ENCODE measurements around the gene PGAP6.

PGAP6 gene

GRCh38 chr16:410516-411178, 28.9 kb upstream of the PGAP6 start:
- no peak for TF ChIP-seq GATA3 (IDR thresholded peaks at IDR 0.05; ENCODE audit: low read depth, low read length)
- TF ChIP-seq GATA2 (IDR thresholded peaks at IDR 0.05; ENCODE audit: low read depth, low read length): no peak

- TF ChIP-seq GATA2 (IDR thresholded peaks at IDR 0.05; ENCODE audit: low read depth, low read length) (no peak), GATA3 (IDR thresholded peaks at IDR 0.05; ENCODE audit: low read depth, low read length) (no peak)
Measured at GRCh38 chr16:407253-407652, 25.5 kb upstream of the PGAP6 start.

- TF ChIP-seq GATA2 (IDR thresholded peaks at IDR 0.05; ENCODE audit: low read depth, low read length) (no peak), GATA3 (IDR thresholded peaks at IDR 0.05; ENCODE audit: low read depth, low read length) (no peak)
Measured at GRCh38 chr16:405548-406506, 24.0 kb upstream of the PGAP6 start.

DNA sequence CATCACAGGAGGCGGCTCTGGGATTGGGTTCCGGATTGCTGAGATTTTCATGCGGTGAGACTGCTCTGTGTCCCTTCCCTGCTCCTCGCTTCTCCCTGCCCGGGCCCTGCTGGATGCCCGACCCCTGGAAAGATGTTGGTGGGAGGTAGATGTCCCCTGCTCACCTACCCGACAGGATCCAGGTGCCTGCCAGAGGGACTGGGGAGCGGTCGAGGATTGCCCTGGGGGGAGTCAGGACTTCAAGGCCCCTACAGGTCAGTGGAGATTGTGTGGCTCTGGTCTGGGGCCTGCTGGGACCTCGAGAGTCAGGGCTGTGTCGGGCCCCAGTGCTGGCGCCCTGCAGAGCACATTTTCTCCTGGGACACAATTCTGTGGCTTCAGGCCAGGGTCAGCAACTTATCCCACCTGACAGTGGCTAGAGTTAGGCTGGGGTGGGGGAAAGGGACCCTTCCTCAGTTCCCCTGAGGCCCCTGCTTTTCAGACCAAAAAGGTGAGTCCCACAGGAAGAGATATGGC, 23.3 kb upstream of the PGAP6 start:
- no peak for TF ChIP-seq GATA2 (IDR thresholded peaks at IDR 0.05; ENCODE audit: low read depth, low read length)

- TF ChIP-seq GATA2 (IDR thresholded peaks at IDR 0.05; ENCODE audit: low read depth, low read length) (no peak), GATA3 (IDR thresholded peaks at IDR 0.05; ENCODE audit: low read depth, low read length) (no peak)
Measured at GRCh38 chr16:401468-402348, 19.9 kb upstream of the PGAP6 start, which contains the start of gene DECR2. Gene DECR2 (plus strand): TSS chr16:401885. CDS start chr16:401964, 79 bp downstream.

DNA sequence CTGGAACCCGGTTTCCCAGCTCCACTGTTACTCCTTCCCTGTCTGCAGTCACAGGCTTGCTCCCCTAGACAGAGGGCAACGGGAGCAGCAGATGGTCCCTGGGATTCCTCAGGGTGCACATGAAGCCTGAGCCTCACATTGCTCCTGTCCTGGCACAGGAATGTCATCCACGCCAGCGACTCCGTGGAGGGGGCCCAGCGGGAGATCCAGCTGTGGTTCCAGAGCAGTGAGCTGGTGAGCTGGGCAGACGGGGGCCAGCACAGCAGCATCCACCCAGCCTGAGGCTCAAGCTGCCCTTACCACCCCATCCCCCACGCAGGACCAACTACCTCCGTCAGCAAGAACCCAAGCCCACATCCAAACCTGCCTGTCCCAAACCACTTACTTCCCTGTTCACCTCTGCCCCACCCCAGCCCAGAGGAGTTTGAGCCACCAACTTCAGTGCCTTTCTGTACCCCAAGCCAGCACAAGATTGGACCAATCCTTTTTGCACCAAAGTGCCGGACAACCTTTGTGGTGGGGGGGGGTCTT, 18.3 kb upstream of the PGAP6 start:
- no peak for TF ChIP-seq GATA2 (IDR thresholded peaks at IDR 0.05; ENCODE audit: low read depth, low read length)
- no peak for TF ChIP-seq GATA3 (IDR thresholded peaks at IDR 0.05; ENCODE audit: low read depth, low read length)

DNA sequence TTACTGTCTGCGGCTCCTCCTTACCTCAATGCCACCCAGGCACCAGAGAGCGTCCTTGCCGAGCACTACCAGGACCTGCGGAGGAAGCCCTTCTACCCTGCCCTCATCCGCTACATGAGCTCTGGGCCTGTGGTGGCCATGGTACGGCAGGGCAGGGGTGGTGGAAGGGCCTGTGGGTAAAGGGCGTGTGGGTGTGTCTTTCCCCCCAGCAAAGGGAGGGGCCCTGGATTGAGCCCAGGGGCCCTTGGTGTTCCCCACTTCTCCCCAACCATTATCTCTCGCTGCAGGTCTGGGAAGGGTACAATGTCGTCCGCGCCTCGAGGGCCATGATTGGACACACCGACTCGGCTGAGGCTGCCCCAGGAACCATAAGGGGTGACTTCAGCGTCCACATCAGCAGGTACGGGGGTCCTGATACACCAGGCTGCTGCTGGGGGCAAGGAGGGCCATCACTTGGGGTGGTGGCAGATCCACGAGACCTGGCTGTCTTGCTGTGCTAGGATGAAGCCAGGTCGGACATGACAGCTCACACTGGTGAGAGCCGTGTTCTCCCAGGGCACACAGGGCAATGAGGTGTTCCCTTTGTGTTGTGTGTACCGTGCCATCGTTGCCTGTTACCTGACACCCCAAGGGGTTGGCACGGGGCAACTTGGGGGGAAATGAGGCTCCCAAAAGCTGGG, 17.7 kb upstream of the PGAP6 start:
- TF ChIP-seq GATA3 (IDR thresholded peaks at IDR 0.05; ENCODE audit: low read depth, low read length): no peak
- no peak for TF ChIP-seq GATA2 (IDR thresholded peaks at IDR 0.05; ENCODE audit: low read depth, low read length)

DNA sequence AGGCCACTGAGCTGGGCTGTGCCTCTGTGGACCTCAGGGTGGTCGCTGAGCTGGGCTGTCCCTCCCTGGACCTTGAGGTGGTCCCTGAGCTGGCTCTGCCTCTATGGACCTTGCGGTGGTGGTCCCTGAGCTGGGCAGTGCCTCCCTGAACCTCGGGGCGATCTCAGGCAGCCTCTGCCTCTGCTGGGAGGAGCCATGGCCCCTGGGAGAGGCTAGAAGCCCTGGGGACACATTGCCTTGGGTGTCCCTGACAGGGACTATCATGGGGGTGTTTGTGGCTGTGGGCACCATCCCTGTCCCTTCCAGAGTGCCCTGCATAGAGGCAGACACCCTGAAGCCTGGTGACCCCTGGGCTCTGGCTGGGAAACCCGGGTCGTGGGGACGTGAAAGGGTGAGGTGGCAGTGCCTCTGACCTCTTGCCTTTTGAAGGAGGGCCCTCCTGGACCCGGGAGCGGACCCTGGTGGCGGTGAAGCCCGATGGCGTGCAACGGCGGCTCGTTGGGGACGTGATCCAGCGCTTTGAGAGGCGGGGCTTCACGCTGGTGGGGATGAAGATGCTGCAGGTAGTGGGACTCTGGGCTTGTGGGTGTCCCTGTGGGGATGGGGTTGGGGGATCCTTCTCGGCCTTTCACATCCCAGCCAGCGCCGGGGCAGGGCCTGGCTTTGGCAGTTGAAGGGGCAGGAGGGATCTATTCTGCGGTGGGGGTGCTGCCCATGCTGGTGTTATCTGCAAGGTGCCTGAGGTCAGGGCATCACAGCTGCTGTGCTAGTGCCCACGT, 17.0 kb upstream of the PGAP6 start:
- TF ChIP-seq GATA3 (IDR thresholded peaks at IDR 0.05; ENCODE audit: low read depth, low read length) (no peak), GATA2 (IDR thresholded peaks at IDR 0.05; ENCODE audit: low read depth, low read length) (no peak)

- TF ChIP-seq GATA3 (IDR thresholded peaks at IDR 0.05; ENCODE audit: low read depth, low read length) (no peak), GATA2 (IDR thresholded peaks at IDR 0.05; ENCODE audit: low read depth, low read length) (no peak)
Measured at GRCh38 chr16:397736-398332, 16.1 kb upstream of the PGAP6 start.

GRCh38 chr16:397135-397661, 15.4 kb upstream of the PGAP6 start, which contains the start of gene NME4:
Gene NME4 (plus strand): TSS chr16:397199. CDS start chr16:397223, 24 bp downstream.
- no peak for TF ChIP-seq GATA2 (IDR thresholded peaks at IDR 0.05; ENCODE audit: low read depth, low read length)

GRCh38 chr16:396605-397004, 14.8 kb upstream of the PGAP6 start:
- TF ChIP-seq GATA3 (IDR thresholded peaks at IDR 0.05; ENCODE audit: low read depth, low read length): no peak
- no peak for TF ChIP-seq GATA2 (IDR thresholded peaks at IDR 0.05; ENCODE audit: low read depth, low read length)

DNA sequence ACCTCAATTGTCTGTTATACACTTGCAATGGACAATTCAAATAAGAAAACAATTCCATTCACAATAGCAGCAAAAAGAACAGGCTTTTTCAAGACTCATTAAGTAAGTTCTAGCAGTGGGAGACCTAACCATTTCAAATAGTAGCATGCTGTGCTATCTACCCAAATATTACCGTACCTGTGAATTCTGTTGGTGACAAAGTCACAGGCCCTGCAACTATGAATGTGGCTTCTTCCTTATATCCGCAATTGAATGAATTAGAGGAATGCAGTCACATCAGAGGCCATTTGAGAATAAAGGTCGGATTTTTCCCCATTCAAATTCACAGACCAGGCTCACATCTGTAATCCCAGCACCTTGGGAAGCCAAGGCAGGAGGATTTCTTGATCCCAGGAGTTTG, 14.4 kb upstream of the PGAP6 start:
- TF ChIP-seq GATA3 (IDR thresholded peaks at IDR 0.05; ENCODE audit: low read depth, low read length) (no peak), GATA2 (IDR thresholded peaks at IDR 0.05; ENCODE audit: low read depth, low read length) (no peak)

Measured in SH-SY5Y (cell line).